H9 (cell line): Measurements from ENCODE around the gene KCNS3. TPM values are rescaled to one million over a fixed set of nuclear protein-coding genes. Genes with fewer than 3 reads are reported as not detected.
A peak's percentile ranks its signal among the peaks of the same experiment; 100 is the strongest.

Experiments
- DNase-seq: peaks from one replicate; pipeline ENCODE4 v3.0.0-alpha.2; 2017
- H2AFZ ChIP-seq: one replicate; pipeline ENCODE4 v1.6.1; 2013; ENCODE audit warnings: mild to moderate bottlenecking, low read length, control low read depth, moderate library complexity
- H2AK5ac ChIP-seq: 2 replicates; pipeline ENCODE4 v1.6.1; 2013; ENCODE audit warnings: low read length, control low read depth, mixed read lengths; ENCODE audit not compliant: insufficient read length
- H2BK120ac ChIP-seq: one replicate; pipeline ENCODE4 v1.6.1; 2013; ENCODE audit warnings: low read depth, mild to moderate bottlenecking, low read length, control low read depth, inconsistent platforms; ENCODE audit not compliant: poor library complexity, severe bottlenecking
- H2BK12ac ChIP-seq: 2 replicates; pipeline ENCODE4 v1.6.1; 2013; ENCODE audit warnings: low read length, control low read depth, mixed read lengths, low read depth; ENCODE audit not compliant: insufficient read length
- H2BK15ac ChIP-seq: 2 replicates; pipeline ENCODE4 v1.6.1; 2013; ENCODE audit warnings: low read depth, low read length, control low read depth
- H2BK20ac ChIP-seq: one replicate; pipeline ENCODE4 v1.6.1; 2013; ENCODE audit warnings: low read depth, mild to moderate bottlenecking, low read length, control low read depth, inconsistent platforms; ENCODE audit not compliant: poor library complexity, severe bottlenecking
- H2BK5ac ChIP-seq: 2 replicates; pipeline ENCODE4 v1.6.1; 2013; ENCODE audit warnings: low read length, control low read depth, mixed read lengths; ENCODE audit not compliant: insufficient read length
- H3K14ac ChIP-seq: 2 replicates; pipeline ENCODE4 v1.6.1; 2013; ENCODE audit warnings: low read length, control low read depth; ENCODE audit not compliant: insufficient read depth
- H3K18ac ChIP-seq: 2 replicates; pipeline ENCODE4 v1.6.1; 2013; ENCODE audit warnings: low read depth, mild to moderate bottlenecking, mixed read lengths, low read length, control low read depth; ENCODE audit not compliant: insufficient read length
- H3K23ac ChIP-seq: 2 replicates; pipeline ENCODE4 v1.6.1; 2013; ENCODE audit warnings: low read length, control low read depth, mixed read lengths, low read depth; ENCODE audit not compliant: insufficient read length
- H3K23me2 ChIP-seq: 2 replicates; pipeline ENCODE4 v1.6.1; 2013; ENCODE audit warnings: low read depth, mild to moderate bottlenecking, mixed read lengths, low read length, control low read depth; ENCODE audit not compliant: insufficient read length, poor library complexity, severe bottlenecking
- H3K27ac ChIP-seq: 2 replicates; pipeline ENCODE4 v1.5.1; 2013; ENCODE audit warnings: low read length, control low read depth, mixed read lengths, low read depth; ENCODE audit not compliant: insufficient read length
- H3K27me3 ChIP-seq: 2 replicates; pipeline ENCODE4 v1.6.1; 2013; ENCODE audit warnings: low read length, control low read depth, inconsistent platforms; ENCODE audit not compliant: insufficient read depth
- H3K4ac ChIP-seq: 2 replicates; pipeline ENCODE4 v1.6.1; 2013; ENCODE audit warnings: low read depth, mild to moderate bottlenecking, control low read depth, inconsistent platforms, low read length, moderate library complexity
- H3K4me1 ChIP-seq: 2 replicates; pipeline ENCODE4 v1.6.1; 2013; ENCODE audit warnings: low read length, control low read depth, inconsistent platforms; ENCODE audit not compliant: insufficient read depth
- H3K4me2 ChIP-seq: 2 replicates; pipeline ENCODE4 v1.6.1; 2013; ENCODE audit warnings: low read length, control low read depth, mixed read lengths; ENCODE audit not compliant: insufficient read length, insufficient read depth
- H3K56ac ChIP-seq: 2 replicates; pipeline ENCODE4 v1.6.1; 2013; ENCODE audit warnings: low read depth, mild to moderate bottlenecking, mixed read lengths, low read length, control low read depth; ENCODE audit not compliant: insufficient read length
- H3K79me1 ChIP-seq: 2 replicates; pipeline ENCODE4 v1.6.1; 2013; ENCODE audit warnings: low read depth, mild to moderate bottlenecking, moderate library complexity, low read length, control low read depth, inconsistent platforms; ENCODE audit not compliant: insufficient read depth, poor library complexity, severe bottlenecking
- H3K79me2 ChIP-seq: 2 replicates; pipeline ENCODE4 v1.6.1; 2013; ENCODE audit warnings: low read length, control low read depth, inconsistent platforms; ENCODE audit not compliant: insufficient read depth
- H3K9ac ChIP-seq: 2 replicates; pipeline ENCODE4 v1.6.1; 2013; ENCODE audit warnings: low read length, control low read depth, mixed read lengths; ENCODE audit not compliant: insufficient read length; ENCODE audit errors: extremely low read depth
- H3K9me3 ChIP-seq: one replicate; pipeline ENCODE4 v1.6.1; 2013; ENCODE audit warnings: low read depth, low read length, inconsistent platforms; ENCODE audit not compliant: control insufficient read depth
- H3T11ph ChIP-seq: one replicate; pipeline ENCODE4 v1.6.1; 2013; ENCODE audit warnings: mild to moderate bottlenecking, low read length, control low read depth, inconsistent platforms
- H4K20me1 ChIP-seq: one replicate; pipeline ENCODE4 v1.6.1; 2013; ENCODE audit not compliant: control insufficient read depth, insufficient read length, insufficient read depth
- H4K5ac ChIP-seq: 2 replicates; pipeline ENCODE4 v1.6.1; 2013; ENCODE audit warnings: low read depth, mild to moderate bottlenecking, mixed read lengths, low read length, control low read depth; ENCODE audit not compliant: insufficient read length
- H4K8ac ChIP-seq: replicated peaks from 2 replicates; pipeline ENCODE4 v1.6.1; 2013; ENCODE audit warnings: low read length, control low read depth, mixed read lengths, low read depth; ENCODE audit not compliant: insufficient read length
- H4K91ac ChIP-seq: 2 replicates; pipeline ENCODE4 v1.6.1; 2013; ENCODE audit warnings: low read depth, mild to moderate bottlenecking, moderate library complexity, mixed read lengths, low read length, control low read depth; ENCODE audit not compliant: insufficient read length
- H3K27ac Mint-ChIP-seq, 3 experiments: 2 replicates in 2 of 3; 3 replicates in 1 of 3; pipeline ENCODE4 v1.8.0; 2020 to 2021; ENCODE audit warnings: mixed read lengths in 3 of 3, mild to moderate bottlenecking in 1 of 3, moderate library complexity in 1 of 3
- H3K27me3 Mint-ChIP-seq: 2 replicates; pipeline ENCODE4 v1.8.0; 2021; ENCODE audit warnings: low read depth, mild to moderate bottlenecking, moderate library complexity, mixed read lengths
- H3K36me3 Mint-ChIP-seq, 3 experiments: 2 replicates in 2 of 3; 3 replicates in 1 of 3; pipeline ENCODE4 v1.8.0; 2020 to 2021; ENCODE audit warnings: low read depth in 3 of 3, mixed read lengths in 3 of 3; ENCODE audit not compliant: insufficient read depth in 1 of 3
- H3K4me1 Mint-ChIP-seq, 2 experiments: 2 replicates each; pipeline ENCODE4 v1.8.0; 2020; ENCODE audit warnings: mixed read lengths in 2 of 2
- H3K4me3 Mint-ChIP-seq, 2 experiments: 2 replicates in 1 of 2; 3 replicates in 1 of 2; pipeline ENCODE4 v1.8.0; 2020 to 2021; ENCODE audit warnings: mild to moderate bottlenecking in 2 of 2, mixed read lengths in 2 of 2, moderate library complexity in 1 of 2
- H3K9me3 Mint-ChIP-seq, 2 experiments: 2 replicates in 1 of 2; 3 replicates in 1 of 2; pipeline ENCODE4 v1.8.0; 2020; ENCODE audit warnings: mild to moderate bottlenecking in 2 of 2, mixed read lengths in 2 of 2, moderate library complexity in 1 of 2
- CTCF ChIP-seq: fragments of 200-600 bp; sonication (generic); conservative IDR thresholded peaks from 3 replicates; pipeline ENCODE4 v1.8.0; 2021; ENCODE audit warnings: antibody characterized with exemption, mild to moderate bottlenecking
- WGBS: extraction: QIAGEN DNeasy Blood & Tissue Kit; methylation state at CpG from one replicate; pipeline ENCODE4 v1.1.7; 2013; ENCODE audit warnings: missing lambda C conversion rate, low lambda C conversion rate, mixed read lengths; ENCODE audit not compliant: insufficient read length; ENCODE audit errors: extremely low coverage; 5-methylcytosine and 5-hydroxymethylcytosine counted together
- total RNA-seq: library from RNA; stranded (reverse); gene quantifications from 2 replicates; pipeline ENCODE4 v1.2.1, GENCODE V29; 2021

The KCNS3 gene
- total RNA-seq, 1 experiment from 2014 or later = 8.0 TPM

GRCh38 chr2:17850151-17850550 is 28.3 kb upstream of the KCNS3 start:
- Mint-ChIP-seq H3K27me3 (no peaks in the 10 kb centered on the region; the same call in 1 of the 2 replicates), H3K36me3 (no peaks in the 10 kb centered on the region), H3K4me1 (peaks cover 2 to 3% of the 10 kb centered on the region in 2 experiments; a peak in 2 of 4 replicates), H3K27ac (peak overlapping the region in 1 of 3 experiments; percentile 70; a peak in 1 of 7 replicates), H3K4me3 (no peak overlapping the region), H3K9me3 (no peaks in the 10 kb centered on the region)
- H4K91ac ChIP-seq = no peak overlapping the region
- no peak overlapping the region for H3K4ac ChIP-seq
- no CpG with 5 or more reads among the region's 4 CpGs for WGBS
- H3K4me2 ChIP-seq = no peak overlapping the region
- TF ChIP-seq CTCF = no peak
- no peak for DNase-seq
- no peak overlapping the region for H4K5ac ChIP-seq
- no peaks in the 10 kb centered on the region for H4K20me1 ChIP-seq
- no peak overlapping the region for H2BK20ac ChIP-seq
- no peaks in the 10 kb centered on the region for H3K79me2 ChIP-seq
- no peak overlapping the region for H3K27ac ChIP-seq
- H3K4me1 ChIP-seq = no peaks in the 10 kb centered on the region
- H3K23ac ChIP-seq = no peak overlapping the region
- H3K56ac ChIP-seq = no peak overlapping the region
- H3K14ac ChIP-seq = no peak overlapping the region
- no peaks in the 10 kb centered on the region for H3K27me3 ChIP-seq
- no peaks in the 10 kb centered on the region for H3K23me2 ChIP-seq
- H2AFZ ChIP-seq = no peak overlapping the region
- no peak overlapping the region for H3K9ac ChIP-seq
- H3K18ac ChIP-seq = no peak overlapping the region
- no peak overlapping the region for H4K8ac ChIP-seq
- no peak overlapping the region for H2AK5ac ChIP-seq
- H2BK120ac ChIP-seq = no peak overlapping the region
- H2BK12ac ChIP-seq = no peak overlapping the region
- H2BK15ac ChIP-seq = no peak overlapping the region
- H3T11ph ChIP-seq = no peak overlapping the region
- H3K79me1 ChIP-seq = no peaks in the 10 kb centered on the region
- no peak overlapping the region for H2BK5ac ChIP-seq
- H3K9me3 ChIP-seq = no peaks in the 10 kb centered on the region
